ENCODE results near the gene KIF5A. TPM values are rescaled to one million over a fixed set of nuclear protein-coding genes. Genes with fewer than 3 reads are reported as not detected.
"Not testable (repeated sequence)": the region's sequence is repeated elsewhere in the genome, so short reads cannot be mapped to it uniquely, and the experiment has no call there.

The KIF5A gene
- polyA plus RNA-seq, 3 donors from 2014 or later: not detected

DNA sequence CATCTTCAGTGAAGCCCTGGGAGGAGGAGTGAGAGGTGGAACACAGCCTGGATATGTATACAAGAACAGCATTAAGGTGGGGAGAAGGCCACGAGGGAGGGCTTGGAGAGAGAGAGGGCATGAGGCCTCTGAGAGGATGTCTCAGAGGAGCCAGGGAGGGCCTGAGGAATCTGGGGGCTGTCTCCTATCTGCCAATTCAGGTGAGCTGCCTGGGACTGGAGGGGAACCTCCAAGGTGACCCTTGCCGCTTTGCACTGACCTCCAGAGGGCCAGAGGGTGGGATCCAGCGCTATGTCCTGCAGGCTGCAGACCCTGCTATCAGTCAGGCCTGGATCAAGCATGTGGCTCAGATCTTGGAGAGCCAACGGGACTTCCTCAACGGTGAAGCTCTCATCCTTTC is 65.8 kb downstream of the KIF5A start:
- Mint-ChIP-seq H3K4me3 (no peak overlapping the region), H3K27ac (no peak overlapping the region), H3K4me1 (peaks cover 15 to 21% of the 10 kb centered on the region in 2 donors), H3K27me3 (ENCODE audit: low read depth in 3 of 3) (peaks cover 12 to 21% (median 19%) of the 10 kb centered on the region in 3 donors), H3K36me3 (no peaks in the 10 kb centered on the region), H3K9me3 (no peaks in the 10 kb centered on the region)
- no peak for DNase-seq

DNA sequence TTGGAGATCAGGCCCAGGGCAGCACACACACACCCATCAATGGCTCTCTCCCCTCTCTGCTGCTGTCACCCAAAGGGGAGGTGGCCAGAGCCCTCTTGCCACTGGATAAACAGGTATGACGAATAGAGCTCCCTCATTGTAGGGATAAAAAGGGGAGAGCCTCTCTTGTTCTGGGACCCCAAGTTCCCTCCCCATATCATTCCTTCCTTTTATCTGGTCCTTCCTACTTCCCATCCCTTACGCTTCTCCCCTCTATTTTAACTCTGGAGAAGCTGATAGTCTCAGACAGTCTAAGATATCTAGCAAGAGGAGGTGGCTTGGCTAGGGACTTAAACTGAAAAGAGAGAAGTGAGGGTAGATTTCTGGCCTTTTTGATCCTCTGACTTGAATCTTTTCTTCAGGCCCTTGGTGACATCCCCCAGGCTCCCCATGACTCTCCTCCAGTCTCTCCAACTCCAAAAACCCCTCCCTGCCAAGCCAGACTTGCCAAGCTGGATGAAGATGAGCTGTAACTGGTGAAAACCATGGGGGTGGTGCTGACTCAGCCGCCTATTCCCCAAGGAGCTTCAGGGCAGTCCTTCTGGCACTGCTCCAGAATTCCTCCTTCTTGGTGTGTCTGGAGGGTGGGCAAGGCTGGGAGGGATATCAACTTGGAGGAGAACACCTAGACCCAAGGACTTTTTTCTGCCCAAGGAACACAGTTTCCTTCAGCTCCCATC is 66.7 kb downstream of the KIF5A start:
- Mint-ChIP-seq H3K4me3 (no peak overlapping the region), H3K4me1 (peaks cover 23 to 27% of the 10 kb centered on the region in 2 donors), H3K27ac (no peak overlapping the region), H3K27me3 (ENCODE audit: low read depth in 3 of 3) (peaks cover 18 to 26% (median 24%) of the 10 kb centered on the region in 3 donors), H3K9me3 (no peaks in the 10 kb centered on the region), H3K36me3 (no peaks in the 10 kb centered on the region)
- no peak for DNase-seq

DNA sequence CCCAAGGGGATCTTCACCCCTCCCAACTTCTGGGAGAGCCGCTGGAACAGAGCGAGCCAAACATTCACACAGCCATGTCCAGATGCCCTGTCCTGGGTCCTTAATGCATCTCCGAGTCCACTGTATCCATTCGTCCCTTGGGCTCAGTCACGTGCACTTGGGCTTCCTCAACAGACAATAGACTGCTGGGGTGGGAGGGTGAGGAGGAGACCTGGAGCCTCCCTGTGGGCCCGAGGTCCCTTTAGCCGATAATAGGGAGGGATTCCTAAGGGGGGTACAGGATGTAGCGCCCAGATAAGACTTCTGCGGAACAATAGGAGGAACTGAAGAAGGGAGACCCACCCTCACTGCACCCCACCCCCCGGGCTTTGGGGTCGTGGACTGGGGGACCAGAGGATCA is 68.1 kb downstream of the KIF5A start:
- no peak overlapping the region for H3K4me3 Mint-ChIP-seq
- DNase-seq: no peak
- no peaks in the 10 kb centered on the region for H3K9me3 Mint-ChIP-seq
- H3K27ac Mint-ChIP-seq: no peak overlapping the region
- H3K27me3 Mint-ChIP-seq (ENCODE audit: low read depth in 3 of 3): peaks cover 24 to 34% (median 31%) of the 10 kb centered on the region in 3 donors
- H3K36me3 Mint-ChIP-seq: no peaks in the 10 kb centered on the region
- peaks cover 30 to 33% of the 10 kb centered on the region in 2 donors for H3K4me1 Mint-ChIP-seq

DNA sequence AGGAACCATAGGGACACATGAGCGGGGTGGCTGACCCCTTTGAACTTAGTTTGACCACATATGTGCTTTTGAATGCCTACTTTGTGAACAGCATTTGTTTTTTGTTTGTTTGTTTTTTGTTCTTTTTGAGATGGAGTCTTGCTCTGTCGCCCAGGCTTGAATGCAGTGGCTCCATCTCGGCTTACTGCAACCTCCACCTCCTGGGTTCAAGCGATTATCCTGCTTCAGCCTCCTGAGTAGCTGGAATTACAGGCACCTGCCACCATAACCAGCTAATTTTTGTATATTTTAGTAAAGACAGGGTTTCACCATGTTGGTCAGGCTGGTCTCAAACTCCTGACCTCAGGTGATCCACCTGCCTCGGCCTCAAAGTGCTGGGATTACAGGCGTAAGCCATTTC is 68.6 kb downstream of the KIF5A start:
- not testable (repeated sequence) for H3K4me3 Mint-ChIP-seq, H3K9me3 Mint-ChIP-seq, H3K36me3 Mint-ChIP-seq, H3K27ac Mint-ChIP-seq, DNase-seq
- Mint-ChIP-seq H3K4me1 (peaks cover 30 to 33% of the 10 kb centered on the region in 2 donors), H3K27me3 (ENCODE audit: low read depth in 3 of 3) (peaks cover 27 to 34% (median 34%) of the 10 kb centered on the region in 3 donors)

DNA sequence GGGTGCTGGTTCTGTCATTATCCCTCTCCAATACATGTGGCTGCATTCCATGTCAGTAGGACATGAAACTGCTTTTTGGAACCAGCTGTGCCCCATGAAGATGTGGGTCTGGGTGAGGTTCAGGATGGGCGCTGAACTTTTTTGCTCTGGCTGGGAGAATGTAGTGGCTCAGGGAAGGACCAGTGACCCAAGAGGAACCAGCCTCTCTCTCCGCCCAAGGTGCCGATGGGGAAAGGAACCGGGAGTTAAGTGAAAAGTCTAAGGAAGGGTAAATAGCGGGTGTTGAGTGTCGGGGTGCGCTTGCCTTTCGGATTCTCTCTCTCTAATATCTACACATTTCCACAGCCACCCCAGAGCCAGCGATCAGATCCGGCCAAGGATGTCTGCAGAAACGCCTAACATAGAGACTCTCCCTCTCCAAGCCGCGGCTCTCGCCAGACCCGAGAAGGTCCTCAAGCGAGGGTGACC is 69.2 kb downstream of the KIF5A start:
- Mint-ChIP-seq H3K4me1 (peaks cover 30 to 33% of the 10 kb centered on the region in 2 donors), H3K27ac (no peak overlapping the region), H3K4me3 (peak overlapping the region; percentile 49 to 77 (median 60)), H3K9me3 (no peaks in the 10 kb centered on the region), H3K27me3 (ENCODE audit: low read depth in 3 of 3) (peaks cover 28 to 36% (median 34%) of the 10 kb centered on the region in 3 donors), H3K36me3 (peaks cover 0 to under 1% (median 0%) of the 10 kb centered on the region in 3 donors)
- no peak for DNase-seq

DNA sequence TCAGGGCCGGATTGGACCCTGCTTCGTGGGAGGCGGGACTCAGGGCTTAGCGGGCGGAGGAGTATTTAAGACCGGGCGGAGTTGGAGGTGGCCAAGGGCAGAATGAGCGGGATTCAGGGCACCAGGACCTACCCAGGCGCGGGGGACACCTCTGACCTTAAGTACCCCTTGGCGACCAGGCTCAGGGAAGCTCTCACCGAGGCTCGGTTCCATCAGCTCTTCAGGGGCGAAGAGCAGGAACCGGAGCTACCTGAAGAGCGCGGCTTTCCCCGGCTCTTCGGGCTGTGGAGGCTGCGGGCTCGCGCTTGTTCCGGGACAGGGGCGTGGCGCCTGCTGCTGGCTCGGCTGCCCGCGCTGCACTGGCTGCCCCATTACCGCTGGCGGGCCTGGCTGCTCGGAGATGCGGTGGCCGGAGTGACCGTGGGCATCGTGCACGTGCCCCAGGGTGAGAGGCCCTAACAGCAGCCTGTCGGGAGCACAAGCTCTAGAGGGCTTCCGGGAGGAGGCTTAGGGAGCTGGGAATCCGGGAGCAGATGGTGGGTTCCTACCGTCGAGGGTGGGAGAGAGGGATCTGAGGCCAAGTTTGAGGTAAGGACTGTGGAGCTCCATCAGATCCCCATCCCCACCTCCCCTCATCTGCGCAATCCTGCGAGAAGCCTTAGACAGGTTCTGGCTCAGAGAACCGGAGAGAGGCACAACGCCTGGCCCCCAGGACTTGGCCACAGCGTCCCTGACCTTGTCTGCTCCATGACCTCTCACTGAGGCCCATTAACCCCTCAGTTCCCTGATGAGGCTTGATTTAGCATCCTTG is 69.8 kb downstream of the KIF5A start:
- H3K27ac Mint-ChIP-seq: no peak overlapping the region
- H3K9me3 Mint-ChIP-seq: no peaks in the 10 kb centered on the region
- peaks cover 33 to 42% (median 33%) of the 10 kb centered on the region in 3 donors for H3K27me3 Mint-ChIP-seq (ENCODE audit: low read depth in 3 of 3)
- peaks cover 0 to 4% (median 0%) of the 10 kb centered on the region in 3 donors for H3K36me3 Mint-ChIP-seq
- peaks cover 30 to 33% of the 10 kb centered on the region in 2 donors for H3K4me1 Mint-ChIP-seq
- peak overlapping the region in 4 of 5 donors; percentile 59 to 88 (median 68) for H3K4me3 Mint-ChIP-seq
- no peak for DNase-seq

DNA sequence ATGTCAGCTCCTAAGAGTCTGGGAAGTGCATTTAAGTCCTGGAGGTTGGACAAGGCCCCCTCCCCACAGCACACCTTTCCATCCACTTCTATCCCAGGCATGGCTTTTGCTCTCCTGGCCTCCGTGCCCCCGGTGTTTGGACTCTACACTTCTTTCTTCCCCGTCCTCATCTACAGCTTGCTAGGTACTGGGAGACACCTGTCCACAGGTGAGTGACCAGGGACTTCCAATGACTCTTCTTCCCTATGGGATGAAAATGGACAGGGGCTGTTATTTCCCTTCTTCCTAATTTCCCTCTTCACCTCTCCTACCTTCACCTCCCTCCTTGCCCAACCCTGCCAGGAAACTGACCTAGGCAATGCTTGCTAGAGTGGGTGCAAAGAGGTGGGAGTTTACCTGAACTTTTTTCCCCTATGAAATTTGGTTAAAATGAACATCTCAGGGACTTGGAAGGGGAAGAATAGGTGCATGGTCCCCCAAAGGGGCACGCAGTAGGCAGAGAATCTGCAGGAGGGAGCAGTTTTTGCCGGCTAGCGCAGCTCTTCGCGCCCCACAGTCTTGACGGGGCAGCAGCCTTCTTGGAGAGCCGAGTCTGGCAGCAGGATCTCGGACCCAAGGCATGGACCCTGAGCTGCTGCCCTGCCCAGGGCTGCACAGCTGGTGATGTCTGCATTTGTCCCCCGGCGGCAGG is 70.5 kb downstream of the KIF5A start:
- H3K4me1 Mint-ChIP-seq: peaks cover 30 to 33% of the 10 kb centered on the region in 2 donors
- DNase-seq: no peak

DNA sequence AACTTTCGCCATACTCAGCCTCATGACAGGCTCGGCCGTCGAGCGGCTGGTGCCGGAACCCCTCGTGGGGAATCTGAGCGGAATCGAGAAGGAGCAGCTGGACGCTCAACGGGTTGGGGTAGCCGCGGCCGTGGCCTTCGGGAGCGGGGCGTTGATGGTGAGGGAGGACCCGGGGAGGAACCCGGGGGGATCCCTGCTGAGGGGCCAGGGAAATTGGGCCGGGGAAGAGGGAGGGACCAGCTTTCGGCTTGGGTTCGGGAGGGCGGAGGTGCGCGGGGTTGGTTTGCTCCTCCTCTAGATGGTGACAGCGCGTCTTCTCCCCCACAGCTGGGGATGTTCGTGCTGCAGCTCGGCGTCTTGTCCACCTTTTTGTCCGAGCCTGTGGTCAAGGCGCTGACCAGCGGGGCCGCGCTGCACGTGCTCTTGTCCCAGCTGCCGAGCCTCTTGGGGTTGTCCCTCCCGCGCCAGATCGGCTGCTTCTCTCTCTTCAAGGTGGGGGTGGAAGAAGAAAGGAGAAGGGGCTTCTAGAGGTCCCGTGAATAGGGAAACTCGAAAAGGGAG is 71.2 kb downstream of the KIF5A start:
- Mint-ChIP-seq H3K4me3 (peak overlapping the region; percentile 66 to 88 (median 83)), H3K36me3 (peaks cover 0 to 4% (median 0%) of the 10 kb centered on the region in 3 donors), H3K27me3 (ENCODE audit: low read depth in 3 of 3) (peaks cover 35 to 52% (median 42%) of the 10 kb centered on the region in 3 donors), H3K27ac (peak overlapping the region in 1 of 6 donors; percentile 8), H3K9me3 (no peaks in the 10 kb centered on the region), H3K4me1 (peaks cover 30 to 33% of the 10 kb centered on the region in 2 donors)
- DNase-seq: no peak

More for the DNA sequence above, 70.5 kb downstream of the KIF5A start:
- H3K4me3 Mint-ChIP-seq: peak overlapping the region; percentile 66 to 88 (median 83)
- peaks cover 33 to 50% (median 37%) of the 10 kb centered on the region in 3 donors for H3K27me3 Mint-ChIP-seq (ENCODE audit: low read depth in 3 of 3)
- no peaks in the 10 kb centered on the region for H3K9me3 Mint-ChIP-seq
- peak overlapping the region in 2 of 6 donors; percentile 4 to 8 for H3K27ac Mint-ChIP-seq
- H3K36me3 Mint-ChIP-seq: peaks cover 0 to 4% (median 0%) of the 10 kb centered on the region in 3 donors

DNA sequence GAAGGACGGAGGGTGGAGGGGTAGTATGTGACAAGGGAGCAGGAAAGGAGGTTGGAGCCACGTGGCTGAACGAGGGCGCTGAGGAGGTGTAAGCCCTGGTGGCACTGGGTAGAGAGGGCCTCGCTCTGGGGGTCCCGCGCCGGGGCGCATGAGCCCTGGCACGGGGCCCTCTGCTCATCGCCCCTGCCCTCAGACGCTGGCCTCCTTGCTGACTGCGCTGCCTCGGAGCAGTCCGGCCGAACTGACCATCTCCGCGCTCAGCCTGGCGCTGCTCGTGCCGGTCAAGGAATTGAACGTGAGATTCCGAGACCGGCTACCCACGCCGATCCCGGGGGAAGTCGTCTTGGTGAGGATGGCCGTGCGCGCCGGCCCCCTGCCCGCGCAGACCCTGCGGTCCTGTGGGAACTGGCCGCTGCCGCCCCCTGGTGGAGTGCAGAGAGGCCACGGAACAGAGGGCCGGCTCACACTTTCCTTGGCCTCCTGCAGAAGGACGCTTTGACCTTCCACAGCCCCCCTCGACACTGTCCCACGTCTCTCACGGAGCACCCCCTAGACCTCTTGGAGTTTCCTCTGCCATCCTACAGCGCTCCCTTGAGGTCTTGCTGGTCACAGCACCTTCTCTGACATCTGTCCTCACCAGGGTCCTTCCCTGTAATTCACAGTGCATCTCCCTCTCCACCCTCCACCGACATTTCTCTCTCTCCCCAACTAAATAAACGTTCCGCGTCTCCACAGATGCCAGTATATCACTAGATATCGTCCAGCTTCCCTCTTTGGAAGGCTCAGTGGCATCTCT is 71.9 kb downstream of the KIF5A start:
- Mint-ChIP-seq H3K9me3 (no peaks in the 10 kb centered on the region), H3K27ac (peak overlapping the region in 2 of 6 donors; percentile 8 to 62), H3K4me1 (peaks cover 30 to 33% of the 10 kb centered on the region in 2 donors), H3K27me3 (ENCODE audit: low read depth in 3 of 3) (peaks cover 41 to 55% (median 45%) of the 10 kb centered on the region in 3 donors), H3K36me3 (peaks cover 0 to 4% (median 0%) of the 10 kb centered on the region in 3 donors), H3K4me3 (peak overlapping the region; percentile 66 to 88 (median 83))
- peak; percentile 59 to 61 (median 60) for DNase-seq

DNA sequence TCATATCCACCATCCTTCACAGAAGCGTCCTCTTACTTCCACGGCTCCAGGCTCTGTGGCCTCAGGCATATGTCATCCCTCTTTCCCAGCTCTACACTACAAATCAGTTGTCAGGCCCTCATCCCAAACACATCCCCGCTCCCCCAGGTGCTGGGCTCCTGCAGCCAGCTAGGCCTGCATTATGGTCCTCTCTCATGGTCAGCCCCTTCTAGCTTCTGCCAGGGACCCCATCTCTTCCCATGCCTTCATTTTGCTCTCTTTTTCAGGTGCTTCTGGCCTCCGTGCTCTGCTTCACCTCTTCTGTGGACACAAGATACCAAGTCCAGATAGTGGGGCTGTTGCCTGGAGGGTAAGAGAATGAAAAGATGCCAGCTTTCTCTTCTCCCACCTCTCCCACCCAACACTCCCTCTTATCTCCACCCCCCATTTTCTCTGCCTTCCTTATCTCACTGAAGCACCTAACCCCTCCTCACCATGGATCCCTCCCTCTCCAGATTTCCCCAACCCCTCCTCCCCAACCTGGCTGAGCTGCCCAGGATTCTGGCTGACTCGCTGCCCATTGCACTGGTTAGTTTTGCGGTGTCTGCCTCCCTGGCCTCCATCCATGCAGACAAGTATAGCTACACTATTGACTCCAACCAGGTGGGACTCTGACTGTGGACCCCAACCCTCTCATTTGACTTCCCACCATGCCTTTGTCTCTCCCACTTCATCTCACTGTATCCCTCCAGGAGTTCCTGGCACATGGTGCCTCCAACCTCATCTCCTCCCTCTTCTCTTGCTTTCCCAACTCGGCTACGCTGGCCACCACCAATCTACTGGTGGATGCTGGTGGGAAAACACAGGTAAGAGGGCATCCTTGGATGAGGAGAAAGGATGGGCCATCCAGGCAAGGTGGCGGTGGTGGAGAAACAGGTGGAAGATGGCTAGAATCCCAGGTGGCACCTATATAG is 72.7 kb downstream of the KIF5A start:
- Mint-ChIP-seq H3K27me3 (ENCODE audit: low read depth in 3 of 3) (peaks cover 43 to 59% (median 46%) of the 10 kb centered on the region in 3 donors), H3K9me3 (no peaks in the 10 kb centered on the region), H3K4me3 (peak overlapping the region; percentile 66 to 88 (median 83)), H3K27ac (peak overlapping the region in 2 of 6 donors; percentile 8 to 62), H3K4me1 (peaks cover 30 to 33% of the 10 kb centered on the region in 2 donors), H3K36me3 (peaks cover 0 to 4% (median 0%) of the 10 kb centered on the region in 3 donors)
- no peak for DNase-seq

DNA sequence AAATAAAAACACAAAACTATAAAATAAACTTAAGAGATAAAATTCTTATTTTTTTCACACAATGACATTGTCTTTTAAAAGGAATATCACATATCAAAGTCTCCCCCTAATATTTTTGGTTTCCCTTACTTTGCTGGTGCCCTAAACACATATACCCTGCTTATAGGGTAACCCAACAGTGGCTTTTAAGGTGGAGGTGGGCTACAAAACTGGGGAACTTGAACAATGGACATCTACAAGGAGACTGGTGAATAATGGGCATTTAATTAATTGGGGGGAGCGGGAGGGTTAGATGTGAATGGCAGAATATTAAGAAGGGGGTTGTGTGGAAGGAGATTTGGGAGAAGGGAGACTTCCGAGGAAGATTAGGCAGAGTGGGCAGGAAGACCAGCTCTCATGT is 73.5 kb downstream of the KIF5A start:
- Mint-ChIP-seq H3K27me3 (ENCODE audit: low read depth in 3 of 3) (peaks cover 40 to 65% (median 41%) of the 10 kb centered on the region in 3 donors), H3K9me3 (no peaks in the 10 kb centered on the region), H3K27ac (no peak overlapping the region), H3K4me3 (no peak overlapping the region), H3K36me3 (peaks cover 0 to 4% (median 0%) of the 10 kb centered on the region in 3 donors), H3K4me1 (peaks cover 32 to 38% of the 10 kb centered on the region in 2 donors)
- no peak for DNase-seq

Measured in immature natural killer cell (primary cell).